NB4 (cell line): Measurements from ENCODE around the gene CARM1.
A peak's percentile ranks its signal among the peaks of the same experiment; 100 is the strongest.

Source experiments
- DNase-seq: peaks from one replicate; pipeline ENCODE4 v3.0.0; 2010; ENCODE audit warnings: low read depth
- H3K4me3 ChIP-seq: one replicate; pipeline ENCODE4 v1.5.1; 2011; ENCODE audit warnings: mild to moderate bottlenecking, low read depth, low read length, moderate library complexity
- MYC ChIP-seq: IDR thresholded peaks from 2 replicates; pipeline ENCODE4 v1.6.1; 2011; ENCODE audit warnings: low read depth, low read length
- POLR2A ChIP-seq: IDR thresholded peaks from 2 replicates; pipeline ENCODE4 v1.6.1; 2011; ENCODE audit warnings: mild to moderate bottlenecking; ENCODE audit not compliant: insufficient read length; ENCODE audit errors: extremely low read depth
- TF ChIP-seq, protein P1 (sequence below): IDR thresholded peaks from one replicate; pipeline ENCODE4 v1.5.1; 2012; ENCODE audit warnings: low read depth, low read length
- TF ChIP-seq, protein P2 (sequence below): IDR thresholded peaks from 2 replicates; pipeline ENCODE4 v1.6.1; 2011; ENCODE audit warnings: low read depth, low read length

The CARM1 gene

DNA sequence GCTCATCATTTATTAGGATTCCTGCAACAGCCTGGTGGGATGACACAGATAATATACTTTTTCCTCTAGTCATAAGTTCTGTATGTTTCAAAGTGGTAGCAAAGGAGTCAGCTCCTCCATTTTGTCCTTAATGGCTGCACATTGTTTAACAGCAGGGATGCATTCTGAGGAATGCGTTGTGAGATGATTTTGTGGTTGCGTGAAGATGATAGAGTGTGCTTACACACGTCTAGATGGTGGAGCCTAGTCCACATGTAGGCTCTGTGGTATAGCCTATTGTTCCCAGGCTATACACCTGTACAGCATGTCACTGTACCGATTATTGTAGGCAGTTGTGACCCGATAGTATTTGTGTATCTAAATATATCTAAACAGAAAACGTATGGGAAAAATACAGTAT, 94.0 kb downstream of the CARM1 start:
- no peak overlapping the region for H3K4me3 ChIP-seq
- DNase-seq, result no peak
- TF ChIP-seq MYC, result no peak

DNA sequence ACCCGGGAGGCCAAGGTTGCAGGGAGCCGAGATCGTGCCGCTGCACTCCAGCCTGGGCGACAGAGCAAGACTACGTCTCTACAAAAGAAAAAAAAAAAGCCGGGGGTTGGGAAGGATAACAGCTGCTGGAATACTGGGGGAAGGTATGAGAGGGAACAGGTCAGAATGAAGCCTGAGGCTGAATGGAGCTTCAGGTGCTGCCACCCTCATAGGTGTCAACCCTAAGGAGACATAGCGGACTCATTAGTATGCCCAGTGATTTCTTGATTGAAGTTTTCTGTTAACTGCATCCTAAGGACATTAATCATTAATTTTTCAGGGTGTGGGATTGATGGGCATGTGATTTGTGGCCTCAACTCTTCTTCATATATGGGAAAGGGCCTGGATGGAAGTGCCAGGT, 95.5 kb downstream of the CARM1 start:
- no peak overlapping the region for H3K4me3 ChIP-seq
- TF ChIP-seq MYC (no peak), POLR2A (no peak)
- TF ChIP-seq, protein P1, sequence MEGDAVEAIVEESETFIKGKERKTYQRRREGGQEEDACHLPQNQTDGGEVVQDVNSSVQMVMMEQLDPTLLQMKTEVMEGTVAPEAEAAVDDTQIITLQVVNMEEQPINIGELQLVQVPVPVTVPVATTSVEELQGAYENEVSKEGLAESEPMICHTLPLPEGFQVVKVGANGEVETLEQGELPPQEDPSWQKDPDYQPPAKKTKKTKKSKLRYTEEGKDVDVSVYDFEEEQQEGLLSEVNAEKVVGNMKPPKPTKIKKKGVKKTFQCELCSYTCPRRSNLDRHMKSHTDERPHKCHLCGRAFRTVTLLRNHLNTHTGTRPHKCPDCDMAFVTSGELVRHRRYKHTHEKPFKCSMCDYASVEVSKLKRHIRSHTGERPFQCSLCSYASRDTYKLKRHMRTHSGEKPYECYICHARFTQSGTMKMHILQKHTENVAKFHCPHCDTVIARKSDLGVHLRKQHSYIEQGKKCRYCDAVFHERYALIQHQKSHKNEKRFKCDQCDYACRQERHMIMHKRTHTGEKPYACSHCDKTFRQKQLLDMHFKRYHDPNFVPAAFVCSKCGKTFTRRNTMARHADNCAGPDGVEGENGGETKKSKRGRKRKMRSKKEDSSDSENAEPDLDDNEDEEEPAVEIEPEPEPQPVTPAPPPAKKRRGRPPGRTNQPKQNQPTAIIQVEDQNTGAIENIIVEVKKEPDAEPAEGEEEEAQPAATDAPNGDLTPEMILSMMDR, result no peak
- TF ChIP-seq, protein P2, sequence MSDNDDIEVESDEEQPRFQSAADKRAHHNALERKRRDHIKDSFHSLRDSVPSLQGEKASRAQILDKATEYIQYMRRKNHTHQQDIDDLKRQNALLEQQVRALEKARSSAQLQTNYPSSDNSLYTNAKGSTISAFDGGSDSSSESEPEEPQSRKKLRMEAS, result no peak

DNA sequence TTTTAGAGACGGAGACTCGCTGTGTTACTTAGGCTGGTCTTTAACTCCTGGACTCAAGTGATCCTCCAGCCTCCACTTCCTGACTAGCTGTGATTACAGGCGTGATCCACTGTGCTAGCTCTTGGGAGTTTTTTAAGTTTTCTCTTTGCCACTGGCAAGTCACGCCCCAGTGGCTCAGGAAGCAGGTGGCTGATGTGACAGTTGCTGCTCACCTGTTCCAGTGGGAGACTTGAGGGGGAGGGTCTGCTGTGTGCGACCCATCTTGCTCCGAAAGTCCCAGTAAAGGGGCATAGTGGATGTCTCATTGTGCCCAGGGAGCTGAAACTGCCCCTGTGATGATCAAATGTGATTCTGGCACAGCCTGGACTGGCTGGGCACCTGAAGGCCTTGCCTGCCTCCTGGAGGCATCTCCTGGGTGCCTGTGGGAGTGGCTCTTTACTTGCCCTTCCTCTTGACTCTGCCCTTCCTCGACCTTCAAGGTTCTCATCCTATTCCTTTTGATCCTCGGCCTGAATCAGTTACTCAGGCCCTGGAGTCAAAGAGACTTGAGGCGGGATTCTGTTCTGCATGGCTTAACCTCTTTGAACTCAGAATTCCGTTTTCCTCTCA, 97.3 kb downstream of the CARM1 start:
- no peak overlapping the region for H3K4me3 ChIP-seq
- TF ChIP-seq, protein P1, result no peak
- no peak for TF ChIP-seq POLR2A
- TF ChIP-seq, protein P2, result no peak
- no peak for TF ChIP-seq MYC
- no peak for DNase-seq

More for the DNA sequence above, 95.5 kb downstream of the CARM1 start:
- DNase-seq, result no peak

DNA sequence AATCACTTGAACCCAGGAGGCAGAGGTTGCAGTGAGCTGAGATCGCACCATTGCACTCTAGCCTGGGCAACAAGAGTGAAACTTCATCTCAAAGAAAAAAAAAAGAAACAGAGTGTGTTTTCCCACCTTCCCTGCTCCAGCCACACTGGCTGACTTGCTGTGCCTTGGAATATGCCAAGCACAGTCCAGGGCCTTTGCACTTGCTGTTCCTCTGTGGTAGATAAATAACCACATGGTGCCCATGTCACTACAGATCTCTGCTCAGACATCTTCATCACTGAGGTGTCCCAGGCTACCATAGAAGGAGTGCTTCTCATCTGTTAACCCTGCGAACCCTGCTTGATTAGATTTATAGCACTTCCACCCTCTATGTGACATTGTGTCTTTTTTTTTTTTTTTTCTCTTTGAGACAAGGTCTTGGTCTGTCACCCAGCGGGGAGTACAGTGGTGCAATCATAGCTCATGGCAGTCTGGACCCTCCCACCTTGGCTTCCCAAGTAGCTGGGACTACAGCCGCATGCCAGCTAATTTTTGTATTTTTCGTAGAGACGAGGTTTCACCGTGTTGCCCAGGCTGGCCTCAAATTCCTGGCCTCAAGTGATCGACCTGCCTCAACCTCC, 99.9 kb downstream of the CARM1 start:
- no peak for TF ChIP-seq MYC
- TF ChIP-seq, protein P1, result no peak
- peak; percentile 84 for DNase-seq
- no peak overlapping the region for H3K4me3 ChIP-seq
